HEK293T (cell line): ENCODE data around the gene OR2A5.
"Not testable (repeated sequence)": the region's sequence is repeated elsewhere in the genome, so short reads cannot be mapped to it uniquely, and the experiment has no call there.

Experiments
- CTCF ChIA-PET: fragments of 350-600 bp; formaldehyde crosslinking; extraction: SDS; loops from one replicate; lab custom pipeline; 2021; ENCODE audit warnings: antibody characterized with exemption, inconsistent platforms; lab: Yijun Ruan, JAX
- POLR2A ChIA-PET: fragments of 350-600 bp; formaldehyde crosslinking; extraction: SDS; loops from one replicate; lab custom pipeline; 2020; ENCODE audit warnings: antibody characterized with exemption, inconsistent platforms; lab: Yijun Ruan, JAX
- DNase-seq: peaks from one replicate; pipeline ENCODE4 v3.0.0; 2012; ENCODE audit warnings: mixed read lengths; ENCODE audit errors: extremely low spot score
- ARNT ChIP-seq: fragments of 450-650 bp; IDR thresholded peaks from 2 replicates; pipeline ENCODE4 v1.6.1; 2017; ENCODE audit warnings: mild to moderate bottlenecking
- BHLHE40 ChIP-seq: fragments of 450-650 bp; IDR thresholded peaks from 2 replicates; pipeline ENCODE4 v1.6.1; 2016; ENCODE audit warnings: mild to moderate bottlenecking, moderate library complexity, borderline replicate concordance
- CTBP1 ChIP-seq: fragments of 450-650 bp; IDR thresholded peaks from 2 replicates; pipeline ENCODE4 v1.6.1; 2016; ENCODE audit warnings: borderline replicate concordance
- ELF4 ChIP-seq: fragments of 450-650 bp; IDR thresholded peaks from 2 replicates; pipeline ENCODE4 v1.6.1; 2017; ENCODE audit warnings: antibody characterized with exemption
- FOXA1 ChIP-seq: fragments of 450-650 bp; IDR thresholded peaks from 2 replicates; pipeline ENCODE4 v1.6.1; 2016; ENCODE audit warnings: mild to moderate bottlenecking
- FOXK2 ChIP-seq: fragments of 450-650 bp; IDR thresholded peaks from 2 replicates; pipeline ENCODE4 v1.6.1; 2016; ENCODE audit warnings: mild to moderate bottlenecking
- FOXM1 ChIP-seq: fragments of 450-650 bp; IDR thresholded peaks from 2 replicates; pipeline ENCODE4 v1.6.1; 2017; ENCODE audit warnings: mild to moderate bottlenecking, borderline replicate concordance
- HDGF ChIP-seq: fragments of 450-650 bp; IDR thresholded peaks from 2 replicates; pipeline ENCODE4 v1.6.1; 2017; ENCODE audit warnings: antibody characterized with exemption, borderline replicate concordance
- L3MBTL2 ChIP-seq: fragments of 450-650 bp; conservative IDR thresholded peaks from 2 replicates; pipeline ENCODE4 v1.6.1; 2016; ENCODE audit warnings: mild to moderate bottlenecking
- LEF1 ChIP-seq: fragments of 450-650 bp; IDR thresholded peaks from 2 replicates; pipeline ENCODE4 v1.6.1; 2017; ENCODE audit warnings: mild to moderate bottlenecking, borderline replicate concordance
- NFRKB ChIP-seq: fragments of 450-650 bp; IDR thresholded peaks from 2 replicates; pipeline ENCODE4 v1.6.1; 2016; ENCODE audit warnings: mild to moderate bottlenecking, moderate library complexity
- PKNOX1 ChIP-seq: fragments of 450-650 bp; IDR thresholded peaks from 2 replicates; pipeline ENCODE4 v1.6.1; 2016
- SP1 ChIP-seq: fragments of 450-650 bp; IDR thresholded peaks from 2 replicates; pipeline ENCODE4 v1.6.1; 2017
- SUZ12 ChIP-seq: fragments of 450-650 bp; IDR thresholded peaks from 2 replicates; pipeline ENCODE4 v1.6.1; 2016; ENCODE audit warnings: mild to moderate bottlenecking
- TARDBP ChIP-seq: fragments of 450-650 bp; IDR thresholded peaks from 2 replicates; pipeline ENCODE4 v1.6.1; 2016
- ZNF384 ChIP-seq: fragments of 450-650 bp; IDR thresholded peaks from 2 replicates; pipeline ENCODE4 v1.6.1; 2016

Gene OR2A5

GRCh38 chr7:144049491-144049890 lies 743 bp downstream of the OR2A5 start:
- ChIA-PET CTCF (no interaction called here), POLR2A (no interaction called here)
- no peak for TF ChIP-seq L3MBTL2
- no peak for TF ChIP-seq SP1
- no peak for TF ChIP-seq ARNT
- no peak for TF ChIP-seq ELF4
- no peak for TF ChIP-seq SUZ12
- no peak for TF ChIP-seq PKNOX1
- TF ChIP-seq ZNF384 = no peak
- TF ChIP-seq LEF1 = no peak
- TF ChIP-seq BHLHE40 = no peak
- TF ChIP-seq HDGF = no peak
- DNase-seq = no peak

GRCh38 chr7:144050093-144050492 lies 1.3 kb downstream of the OR2A5 start:
- CTCF ChIA-PET = no interaction called here
- POLR2A ChIA-PET = no interaction called here
- DNase-seq = no peak
- TF ChIP-seq L3MBTL2 (no peak), ARNT (no peak), HDGF (no peak), BHLHE40 (no peak), SP1 (no peak), FOXM1 (no peak), CTBP1 (no peak), NFRKB (no peak), LEF1 (no peak), ZNF384 (no peak), FOXK2 (no peak)

- POLR2A ChIA-PET, DNase-seq, CTCF ChIA-PET: not testable (repeated sequence)
Measured at GRCh38 chr7:144050884-144051283, 2.1 kb downstream of the OR2A5 start.

- POLR2A ChIA-PET = no interaction called here
- CTCF ChIA-PET = no interaction called here
- no peak for DNase-seq
- no peak for TF ChIP-seq FOXK2
- TF ChIP-seq ARNT = no peak
- TF ChIP-seq L3MBTL2 = no peak
- no peak for TF ChIP-seq ELF4
- no peak for TF ChIP-seq LEF1
- TF ChIP-seq HDGF = no peak
- no peak for TF ChIP-seq FOXM1
- TF ChIP-seq SP1 = no peak
- TF ChIP-seq FOXA1 = no peak
- TF ChIP-seq BHLHE40 = no peak
- TF ChIP-seq CTBP1 = no peak
- TF ChIP-seq TARDBP = no peak
Measured at GRCh38 chr7:144057954-144058353, 9.2 kb downstream of the OR2A5 start.

- ChIA-PET CTCF (no interaction called here), POLR2A (no interaction called here)
- TF ChIP-seq FOXM1 (no peak), ZNF384 (no peak)
- DNase-seq = no peak
Measured at GRCh38 chr7:144063710-144064109, 15.0 kb downstream of the OR2A5 start.

- no peak for TF ChIP-seq ZNF384
- no peak for TF ChIP-seq TARDBP
- no peak for DNase-seq
- POLR2A ChIA-PET = no interaction called here
- CTCF ChIA-PET = interaction anchor here (1.8 kb wide), 1 partner anchor 58 kb away, joined by 4 read pairs; no protein-coding TSS in a partner anchor
Measured at GRCh38 chr7:144069511-144069910, 20.8 kb downstream of the OR2A5 start, which contains the start of gene OR2A25. Gene OR2A25, plus strand, starts transcription at chr7:144069811. Its CDS starts 4,409 bp downstream, at chr7:144074220.

GRCh38 chr7:144069953-144070352 lies 21.2 kb downstream of the OR2A5 start:
- TF ChIP-seq CTBP1 (no peak), LEF1 (no peak), FOXM1 (no peak), FOXA1 (no peak), HDGF (no peak), NFRKB (no peak), BHLHE40 (no peak), SUZ12 (no peak), PKNOX1 (no peak), ELF4 (no peak), L3MBTL2 (no peak)
- DNase-seq = no peak
- ChIA-PET POLR2A (no interaction called here), CTCF (interaction anchor here (1.8 kb wide), 1 partner anchor 58 kb away, joined by 4 read pairs; no protein-coding TSS in a partner anchor)

- no peak for DNase-seq
- CTCF ChIA-PET = no interaction called here
- TF ChIP-seq ELF4 (no peak), ZNF384 (no peak), NFRKB (no peak), ARNT (no peak), PKNOX1 (no peak), SUZ12 (no peak), SP1 (no peak), TARDBP (no peak), BHLHE40 (no peak), L3MBTL2 (no peak), LEF1 (no peak), FOXK2 (no peak), CTBP1 (no peak), FOXA1 (no peak), HDGF (no peak), FOXM1 (no peak)
- POLR2A ChIA-PET = no interaction called here
Measured at GRCh38 chr7:144074374-144074773, 25.6 kb downstream of the OR2A5 start.
